Endothelial cell of umbilical vein (primary cell): ENCODE data around the gene GULP1.

Experiments used
- CTCF ChIP-seq, 2 donors: IDR thresholded peaks; 1 replicate in 1 of 2; 2 replicates in 1 of 2; pipeline ENCODE4 v1.5.1; 2011; ENCODE audit warnings: low read length in 2 of 2, mild to moderate bottlenecking in 2 of 2, moderate library complexity in 2 of 2, control low read depth in 1 of 2, inconsistent platforms in 1 of 2, low read depth in 1 of 2; ENCODE audit not compliant: insufficient read depth in 1 of 2; ENCODE audit errors: extremely low read depth in 1 of 2
- TF ChIP-seq, protein P1 (sequence below): IDR thresholded peaks from 2 replicates; pipeline ENCODE4 v1.6.1; 2011; ENCODE audit not compliant: insufficient read depth, insufficient read length

GRCh38 chr2:188481474-188481873 lies 189.8 kb downstream of the GULP1 start:
- no peak for TF ChIP-seq CTCF (IDR thresholded peaks at IDR 0.05; ENCODE audit: extremely low read depth in 1 of 2, insufficient read depth in 1 of 2, low read depth in 1 of 2, low read length in 2 of 2)
- TF ChIP-seq, protein P1, sequence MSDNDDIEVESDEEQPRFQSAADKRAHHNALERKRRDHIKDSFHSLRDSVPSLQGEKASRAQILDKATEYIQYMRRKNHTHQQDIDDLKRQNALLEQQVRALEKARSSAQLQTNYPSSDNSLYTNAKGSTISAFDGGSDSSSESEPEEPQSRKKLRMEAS: no peak
